BE2C (cell line): ENCODE results near the gene CAMK1D.
"Not testable (repeated sequence)": the region's sequence is repeated elsewhere in the genome, so short reads cannot be mapped to it uniquely, and the experiment has no call there.

Source experiments
- DNase-seq: peaks from one replicate; pipeline ENCODE4 v3.0.0-alpha.2; 2020
- H3K27me3 ChIP-seq: fragments of 250-450 bp; sonication (Bioruptor Pico); 2 replicates; pipeline ENCODE4 v1.5.1; 2020; ENCODE audit warnings: mild to moderate bottlenecking
- H3K36me3 ChIP-seq: fragments of 250-450 bp; sonication (Bioruptor Pico); 2 replicates; pipeline ENCODE4 v1.5.1; 2020; ENCODE audit warnings: mild to moderate bottlenecking
- H3K4me1 ChIP-seq: fragments of 250-450 bp; sonication (Bioruptor Pico); 2 replicates; pipeline ENCODE4 v1.5.1; 2020
- H3K4me3 ChIP-seq: 2 replicates; pipeline ENCODE4 v1.5.1; 2011; ENCODE audit warnings: low read depth, low read length
- H3K9me3 ChIP-seq: fragments of 250-450 bp; sonication (Bioruptor Pico); 2 replicates; pipeline ENCODE4 v1.5.1; 2020
- CTCF ChIP-seq: IDR thresholded peaks from 2 replicates; pipeline ENCODE4 v1.5.1; 2012; ENCODE audit warnings: mild to moderate bottlenecking, low read depth, low read length

Gene CAMK1D

GRCh38 chr10:12332572-12333379 is 16.6 kb upstream of the CAMK1D start:
- no peaks in the 10 kb centered on the region for H3K27me3 ChIP-seq

GRCh38 chr10:12333380-12334185 is 15.8 kb upstream of the CAMK1D start:
- TF ChIP-seq CTCF, result no peak
- Histone ChIP-seq H3K36me3 (no peaks in the 10 kb centered on the region), H3K9me3 (no peaks in the 10 kb centered on the region), H3K4me1 (peaks cover 3% of the 10 kb centered on the region; the same call in 1 of the 2 replicates), H3K27me3 (no peaks in the 10 kb centered on the region), H3K4me3 (peak overlapping the region; percentile 37)
- DNase-seq, result peak; percentile 84

More at GRCh38 chr10:12332572-12333379, 16.6 kb upstream of the CAMK1D start:
- Histone ChIP-seq H3K4me1 (peaks cover 3% of the 10 kb centered on the region; the same call in 1 of the 2 replicates), H3K9me3 (no peaks in the 10 kb centered on the region), H3K36me3 (no peaks in the 10 kb centered on the region), H3K4me3 (peak overlapping the region; percentile 37)
- DNase-seq, result no peak
- no peak for TF ChIP-seq CTCF

GRCh38 chr10:12334186-12334530 is 15.2 kb upstream of the CAMK1D start:
- no peak for DNase-seq
- no peaks in the 10 kb centered on the region for H3K9me3 ChIP-seq
- H3K4me1 ChIP-seq, result peaks cover 3% of the 10 kb centered on the region; the same call in 1 of the 2 replicates
- no peaks in the 10 kb centered on the region for H3K27me3 ChIP-seq
- H3K36me3 ChIP-seq, result no peaks in the 10 kb centered on the region
- TF ChIP-seq CTCF, result no peak
- no peak overlapping the region for H3K4me3 ChIP-seq

GRCh38 chr10:12335169-12335568 is 14.2 kb upstream of the CAMK1D start:
- not testable (repeated sequence) for H3K36me3 ChIP-seq, DNase-seq, H3K4me3 ChIP-seq, H3K9me3 ChIP-seq, H3K27me3 ChIP-seq, H3K4me1 ChIP-seq

GRCh38 chr10:12337453-12338372 is 11.6 kb upstream of the CAMK1D start:
- Histone ChIP-seq H3K36me3 (no peaks in the 10 kb centered on the region), H3K4me1 (peaks cover 3% of the 10 kb centered on the region; the same call in 1 of the 2 replicates), H3K27me3 (no peaks in the 10 kb centered on the region), H3K4me3 (no peak overlapping the region), H3K9me3 (no peaks in the 10 kb centered on the region)
- TF ChIP-seq CTCF, result no peak
- DNase-seq, result no peak

- Histone ChIP-seq H3K4me3 (no peak overlapping the region), H3K36me3 (no peaks in the 10 kb centered on the region), H3K9me3 (no peaks in the 10 kb centered on the region), H3K27me3 (no peaks in the 10 kb centered on the region), H3K4me1 (no peaks in the 10 kb centered on the region; the same call in 1 of the 2 replicates)
- no peak for TF ChIP-seq CTCF
- no peak for DNase-seq
These were observed 10.4 kb upstream of the CAMK1D start for GRCh38 chr10:12338981-12339380.
